KG1 (cell line): ENCODE data around the gene PI4KA.

Source experiments
- DNase-seq: peaks from one replicate; lab custom pipeline; 2025; lab: John Stamatoyannopoulos, UW

Gene PI4KA

GRCh38 chr22:20793748-20794649, 64.6 kb downstream of the PI4KA start:
- DNase-seq, result no peak

- no peak for DNase-seq
These were observed 65.5 kb downstream of the PI4KA start for GRCh38 chr22:20792966-20793728.

- no peak for DNase-seq
These were observed 66.2 kb downstream of the PI4KA start for GRCh38 chr22:20792221-20792965.

- no peak for DNase-seq
These were observed 69.8 kb downstream of the PI4KA start for GRCh38 chr22:20788627-20789344.

- DNase-seq, result no peak
These were observed 70.6 kb downstream of the PI4KA start for GRCh38 chr22:20787746-20788626.

- DNase-seq, result no peak
These were observed 71.4 kb downstream of the PI4KA start for GRCh38 chr22:20787223-20787622.

- DNase-seq, result no peak
These were observed 72.1 kb downstream of the PI4KA start for GRCh38 chr22:20786536-20786979.

GRCh38 chr22:20786048-20786447, 72.6 kb downstream of the PI4KA start:
- no peak for DNase-seq

GRCh38 chr22:20785415-20785814, 73.2 kb downstream of the PI4KA start:
- DNase-seq, result no peak

- no peak for DNase-seq
These were observed 74.5 kb downstream of the PI4KA start for GRCh38 chr22:20783844-20784723.

- DNase-seq, result no peak
These were observed 75.3 kb downstream of the PI4KA start for GRCh38 chr22:20783300-20783673.

GRCh38 chr22:20782596-20783299, 75.9 kb downstream of the PI4KA start:
- no peak for DNase-seq

- no peak for DNase-seq
These were observed 76.5 kb downstream of the PI4KA start for GRCh38 chr22:20782083-20782482.

- no peak for DNase-seq
These were observed 77.2 kb downstream of the PI4KA start for GRCh38 chr22:20781272-20781990.

GRCh38 chr22:20779818-20780158, 78.8 kb downstream of the PI4KA start:
- no peak for DNase-seq

GRCh38 chr22:20779014-20779817, 79.4 kb downstream of the PI4KA start:
- DNase-seq, result no peak

- no peak for DNase-seq
These were observed 81.0 kb downstream of the PI4KA start for GRCh38 chr22:20777420-20778177.
